PFSK-1 (cell line): ENCODE results near the gene FAM83G.

Source experiments
- SIN3A ChIP-seq: IDR thresholded peaks from 2 replicates; pipeline ENCODE4 v1.6.1; 2012; ENCODE audit warnings: mild to moderate bottlenecking, low read length, moderate library complexity, borderline replicate concordance; ENCODE audit not compliant: insufficient read depth
- TF ChIP-seq, protein P1 (sequence below), 2 experiments: IDR thresholded peaks; 2 replicates each; pipeline versions ENCODE4 v1.6.1 to v1.8.0; 2011 to 2012; ENCODE audit warnings: low read depth in 2 of 2, low read length in 2 of 2, control low read depth in 1 of 2, inconsistent platforms in 1 of 2, mild to moderate bottlenecking in 1 of 2, moderate library complexity in 1 of 2; ENCODE audit not compliant: insufficient read depth in 1 of 2

DNA sequence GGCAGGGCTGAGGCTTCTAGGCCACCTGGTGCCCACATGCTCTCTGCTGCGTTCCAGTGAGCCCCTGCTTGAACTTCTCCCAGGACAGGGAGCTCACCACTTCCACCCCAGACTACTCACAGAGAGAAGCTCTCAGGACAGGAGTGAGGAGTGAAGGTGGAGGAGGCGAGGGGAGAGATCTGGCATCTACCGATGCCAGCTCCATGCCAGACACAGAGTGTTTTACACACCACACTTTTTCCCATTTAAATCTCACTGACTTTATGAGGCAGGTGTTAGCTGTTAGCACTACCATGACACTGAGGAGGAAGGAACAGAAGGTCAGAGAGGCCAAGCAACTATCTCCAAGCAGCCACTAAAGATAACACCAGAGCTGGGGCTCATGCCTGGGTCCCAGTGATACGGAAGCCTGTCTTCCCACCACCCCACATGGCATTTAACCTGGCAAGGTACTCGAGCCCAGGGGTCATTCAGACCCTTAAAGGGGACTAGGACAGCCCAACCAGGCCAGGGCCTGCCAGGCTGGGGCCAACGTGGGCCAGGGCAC is 6.8 kb downstream of the FAM83G start:
- TF ChIP-seq, protein P1, sequence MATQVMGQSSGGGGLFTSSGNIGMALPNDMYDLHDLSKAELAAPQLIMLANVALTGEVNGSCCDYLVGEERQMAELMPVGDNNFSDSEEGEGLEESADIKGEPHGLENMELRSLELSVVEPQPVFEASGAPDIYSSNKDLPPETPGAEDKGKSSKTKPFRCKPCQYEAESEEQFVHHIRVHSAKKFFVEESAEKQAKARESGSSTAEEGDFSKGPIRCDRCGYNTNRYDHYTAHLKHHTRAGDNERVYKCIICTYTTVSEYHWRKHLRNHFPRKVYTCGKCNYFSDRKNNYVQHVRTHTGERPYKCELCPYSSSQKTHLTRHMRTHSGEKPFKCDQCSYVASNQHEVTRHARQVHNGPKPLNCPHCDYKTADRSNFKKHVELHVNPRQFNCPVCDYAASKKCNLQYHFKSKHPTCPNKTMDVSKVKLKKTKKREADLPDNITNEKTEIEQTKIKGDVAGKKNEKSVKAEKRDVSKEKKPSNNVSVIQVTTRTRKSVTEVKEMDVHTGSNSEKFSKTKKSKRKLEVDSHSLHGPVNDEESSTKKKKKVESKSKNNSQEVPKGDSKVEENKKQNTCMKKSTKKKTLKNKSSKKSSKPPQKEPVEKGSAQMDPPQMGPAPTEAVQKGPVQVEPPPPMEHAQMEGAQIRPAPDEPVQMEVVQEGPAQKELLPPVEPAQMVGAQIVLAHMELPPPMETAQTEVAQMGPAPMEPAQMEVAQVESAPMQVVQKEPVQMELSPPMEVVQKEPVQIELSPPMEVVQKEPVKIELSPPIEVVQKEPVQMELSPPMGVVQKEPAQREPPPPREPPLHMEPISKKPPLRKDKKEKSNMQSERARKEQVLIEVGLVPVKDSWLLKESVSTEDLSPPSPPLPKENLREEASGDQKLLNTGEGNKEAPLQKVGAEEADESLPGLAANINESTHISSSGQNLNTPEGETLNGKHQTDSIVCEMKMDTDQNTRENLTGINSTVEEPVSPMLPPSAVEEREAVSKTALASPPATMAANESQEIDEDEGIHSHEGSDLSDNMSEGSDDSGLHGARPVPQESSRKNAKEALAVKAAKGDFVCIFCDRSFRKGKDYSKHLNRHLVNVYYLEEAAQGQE (IDR thresholded peaks at IDR 0.05; ENCODE audit: insufficient read depth in 1 of 2, low read depth in 2 of 2, low read length in 2 of 2), result no peak
- no peak for TF ChIP-seq SIN3A
